Endometrial microvascular endothelial cells (primary cell): ENCODE results near the gene ACAP3. TPM values are rescaled to one million over a fixed set of nuclear protein-coding genes. Genes with fewer than 3 reads are reported as not detected.

ENCODE experiments used
- in situ Hi-C: cut with HindIII; loops from 2 replicates; pipeline ENCODE4 v1.10.0; 2017; ENCODE audit warnings: low sequenced_read_pairs, low pct_unique_long_range_greater_than_20kb; ENCODE audit errors: inconsistent ontology term
- total RNA-seq: library from RNA; depleted of rRNA; stranded (reverse); fragments of >200 nt; gene quantifications from one replicate; pipeline ENCODE4 v1.2.3, GENCODE V29; 2015; ENCODE audit errors: inconsistent ontology term

Gene ACAP3
- total RNA-seq, 1 donor from 2014 or later = 28.7 TPM

DNA sequence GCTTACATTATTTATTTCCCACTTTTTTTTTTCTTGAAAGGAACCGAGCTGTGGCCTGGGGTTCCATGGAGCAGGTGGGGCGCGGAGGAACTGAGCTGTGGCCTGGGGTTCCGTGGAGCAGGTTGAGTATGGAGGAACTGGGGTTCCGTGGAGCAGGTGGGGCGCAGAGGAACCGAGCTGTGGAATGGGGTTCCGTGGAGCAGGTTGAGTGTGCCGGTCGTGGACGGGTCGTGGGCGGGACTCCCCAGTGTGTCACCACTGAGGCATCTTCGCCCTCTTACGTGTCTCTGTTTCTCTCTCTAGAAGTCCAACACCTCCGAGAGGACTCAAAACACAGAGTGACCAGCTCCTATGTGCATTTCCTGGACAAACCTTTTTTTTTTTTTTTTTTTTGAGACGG is 28.7 kb downstream of the ACAP3 start:
- in situ Hi-C loops = no loop called here

DNA sequence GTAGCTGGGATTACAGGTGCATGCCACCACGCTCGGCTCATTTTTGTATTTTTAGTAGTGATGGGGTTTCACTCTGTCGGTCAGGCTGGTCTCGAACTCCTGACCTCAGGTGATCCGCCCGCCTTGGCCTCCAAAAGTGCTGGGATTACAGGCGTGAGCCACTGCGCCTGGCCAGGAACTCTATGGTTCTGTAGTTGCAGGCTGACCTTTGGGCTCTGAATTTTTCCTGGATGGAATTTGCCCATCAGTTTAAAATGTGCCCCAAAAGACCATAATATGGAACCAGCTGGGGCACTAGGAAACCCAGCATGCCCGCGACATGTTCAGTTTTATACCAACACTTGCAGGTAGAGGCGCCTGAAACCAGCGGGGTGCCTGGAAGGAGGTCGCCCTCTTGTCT is 29.1 kb downstream of the ACAP3 start:
- in situ Hi-C loops = no loop called here

- in situ Hi-C loops = no loop called here
These were observed 31.9 kb downstream of the ACAP3 start for GRCh38 chr1:1275836-1276235.

DNA sequence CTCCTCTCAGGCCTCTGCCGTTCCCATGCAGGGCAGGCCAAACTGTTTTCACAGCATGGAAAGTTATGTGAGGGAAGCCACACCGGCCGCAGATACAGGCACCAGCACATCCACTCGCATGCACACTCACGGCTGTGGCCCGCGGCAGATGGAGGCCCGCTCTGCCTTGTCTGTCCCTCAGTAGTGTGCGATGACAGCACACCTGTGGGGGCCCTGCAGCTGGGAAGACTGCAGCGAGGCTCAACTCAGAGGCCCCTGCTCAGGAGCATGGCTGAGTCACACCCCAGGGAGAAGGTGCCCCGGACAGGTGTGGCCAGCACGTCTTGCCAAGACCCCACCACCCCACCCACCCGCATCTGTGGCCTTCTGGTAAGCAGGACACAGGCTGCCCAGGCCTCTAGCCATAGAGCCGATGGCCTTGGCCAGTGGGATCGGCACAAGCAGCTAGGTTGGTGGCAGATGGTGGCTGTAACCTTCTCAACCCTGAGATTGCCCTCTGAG is 32.7 kb downstream of the ACAP3 start:
- in situ Hi-C loops = no loop called here

GRCh38 chr1:1274299-1274930 is 33.3 kb downstream of the ACAP3 start:
- in situ Hi-C loops = no loop called here

GRCh38 chr1:1273512-1274298 is 34.0 kb downstream of the ACAP3 start, which contains the start of gene UBE2J2:
Gene UBE2J2, minus strand, starts transcription at chr1:1273854. Its CDS starts 5,862 bp downstream, at chr1:1267992.
- in situ Hi-C loops = no loop called here

GRCh38 chr1:1273209-1273511 is 34.6 kb downstream of the ACAP3 start:
- in situ Hi-C loops = no loop called here

DNA sequence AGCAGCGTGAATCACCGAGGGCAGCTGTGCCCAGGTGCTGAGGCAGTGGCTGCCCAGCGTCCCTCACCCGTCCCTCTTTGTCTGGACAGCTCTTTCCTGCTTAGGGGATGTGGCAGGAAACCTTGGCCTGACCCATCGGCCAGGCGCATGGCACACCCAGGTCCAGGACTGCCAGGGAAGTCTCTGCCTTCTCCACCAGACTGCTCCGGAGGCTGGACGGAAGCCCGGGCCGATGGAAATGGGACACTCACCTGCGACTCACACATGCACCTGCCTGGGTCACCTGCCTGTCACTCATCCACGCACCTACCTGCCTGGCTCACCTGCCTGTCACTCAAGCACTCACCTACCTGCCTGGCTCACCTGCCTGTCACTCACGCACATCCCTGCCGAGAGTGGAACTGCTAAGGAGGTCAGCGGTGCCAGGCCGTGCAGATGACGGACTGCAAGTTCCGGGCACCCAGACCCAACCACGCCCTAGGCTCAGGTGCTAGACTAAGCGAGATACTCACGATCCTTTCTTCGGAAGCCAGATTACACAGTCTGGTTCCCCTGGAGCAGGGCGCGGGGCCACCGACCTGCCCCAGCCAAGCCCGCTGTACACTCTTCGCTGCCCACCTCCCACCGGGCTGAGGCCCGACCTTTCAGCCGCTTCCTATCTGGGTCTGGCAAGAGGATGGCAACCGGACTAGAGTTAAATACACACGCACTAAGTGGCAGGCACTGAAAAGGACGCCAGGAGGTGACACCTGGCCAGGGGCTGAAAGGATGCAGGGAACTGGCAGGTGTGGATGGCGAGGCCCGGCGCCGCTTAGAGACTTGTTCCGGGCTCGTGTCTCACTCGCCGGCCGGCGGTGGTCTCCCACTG is 35.2 kb downstream of the ACAP3 start:
- in situ Hi-C loops = no loop called here

DNA sequence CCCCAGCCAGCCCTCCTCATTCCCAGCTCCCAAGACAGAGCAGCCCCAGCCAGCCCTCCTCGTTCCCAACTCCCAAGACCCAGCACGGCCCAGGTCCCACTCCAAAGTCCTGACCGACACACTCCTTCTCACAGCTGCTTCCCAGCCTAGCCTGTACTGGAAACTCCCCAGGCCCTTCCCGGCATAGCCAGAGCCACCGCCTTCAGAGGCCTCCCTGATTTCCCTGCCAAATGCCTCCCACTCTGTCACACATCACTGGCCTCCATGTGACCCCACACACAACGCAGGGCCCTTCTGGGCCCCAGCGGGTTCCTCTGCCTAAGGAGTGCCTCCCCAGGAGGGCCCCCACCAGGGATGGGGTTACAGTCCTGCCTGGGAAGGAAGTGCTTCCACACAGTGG is 36.9 kb downstream of the ACAP3 start:
- in situ Hi-C loops = no loop called here

GRCh38 chr1:1268284-1268682 is 39.4 kb downstream of the ACAP3 start:
- in situ Hi-C loops = no loop called here

DNA sequence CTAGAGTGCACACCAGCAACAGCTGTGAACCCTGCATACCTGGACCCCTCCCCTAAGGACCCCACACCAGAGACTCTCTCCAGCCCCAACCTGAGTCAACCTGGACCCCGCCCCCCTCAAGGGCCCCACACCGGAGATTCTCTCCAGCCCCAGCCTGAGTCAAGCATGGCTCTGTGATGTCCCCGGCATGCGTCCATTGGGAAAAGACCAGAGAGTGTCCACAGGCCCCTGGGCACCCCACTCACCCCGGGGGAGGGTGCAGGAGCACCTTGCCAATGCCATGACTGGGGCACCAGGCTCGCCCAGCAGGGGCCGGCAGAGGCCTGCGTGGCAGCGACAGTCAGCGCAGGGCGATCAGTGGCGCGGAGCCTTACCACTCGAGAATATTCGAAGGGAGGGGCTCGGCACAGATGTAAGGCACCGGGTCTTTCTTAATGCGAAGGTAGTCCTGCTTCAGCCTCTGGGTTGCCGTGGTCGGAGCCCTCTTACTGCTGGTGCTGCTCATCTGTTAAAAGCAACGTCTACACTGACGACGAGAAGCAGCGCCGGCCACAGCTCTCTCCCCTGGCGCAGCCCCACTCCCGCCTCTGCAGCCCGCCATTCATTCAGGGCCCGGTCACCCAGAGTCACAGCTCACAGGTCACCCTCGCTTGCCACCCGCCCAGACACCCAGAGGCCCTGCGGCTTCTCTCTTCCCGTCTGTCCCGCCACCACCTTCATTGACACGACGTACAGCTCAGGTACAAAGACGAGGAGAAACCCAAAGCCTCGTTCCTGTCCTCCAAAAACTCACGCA is 40.0 kb downstream of the ACAP3 start:
- in situ Hi-C loops = no loop called here

GRCh38 chr1:1264868-1265272 is 42.9 kb downstream of the ACAP3 start:
- in situ Hi-C loops = no loop called here

- in situ Hi-C loops = no loop called here
These were observed 43.7 kb downstream of the ACAP3 start for GRCh38 chr1:1264026-1264425.

- in situ Hi-C loops = no loop called here
These were observed 45.0 kb downstream of the ACAP3 start for GRCh38 chr1:1262758-1263157.

DNA sequence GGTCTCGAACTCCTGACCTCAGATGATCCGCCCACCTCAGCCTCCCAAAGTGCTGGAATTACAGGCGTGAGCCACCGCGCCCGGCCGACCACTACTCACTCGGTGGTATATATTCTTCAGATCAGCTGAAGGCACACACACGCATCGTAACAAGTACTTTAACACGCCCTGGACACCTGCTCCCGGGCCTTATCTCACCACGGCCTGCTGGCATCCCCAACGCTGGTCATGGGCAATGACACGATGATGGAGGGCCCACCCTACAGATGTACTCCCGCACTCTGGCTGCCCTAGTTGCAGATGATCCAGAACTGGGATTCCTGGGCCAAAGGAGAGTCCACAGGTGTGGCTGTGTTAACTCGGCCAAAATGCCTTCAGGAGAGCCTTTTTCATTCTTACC is 45.7 kb downstream of the ACAP3 start:
- in situ Hi-C loops = no loop called here

GRCh38 chr1:1260843-1261560 is 46.7 kb downstream of the ACAP3 start:
- in situ Hi-C loops = no loop called here

DNA sequence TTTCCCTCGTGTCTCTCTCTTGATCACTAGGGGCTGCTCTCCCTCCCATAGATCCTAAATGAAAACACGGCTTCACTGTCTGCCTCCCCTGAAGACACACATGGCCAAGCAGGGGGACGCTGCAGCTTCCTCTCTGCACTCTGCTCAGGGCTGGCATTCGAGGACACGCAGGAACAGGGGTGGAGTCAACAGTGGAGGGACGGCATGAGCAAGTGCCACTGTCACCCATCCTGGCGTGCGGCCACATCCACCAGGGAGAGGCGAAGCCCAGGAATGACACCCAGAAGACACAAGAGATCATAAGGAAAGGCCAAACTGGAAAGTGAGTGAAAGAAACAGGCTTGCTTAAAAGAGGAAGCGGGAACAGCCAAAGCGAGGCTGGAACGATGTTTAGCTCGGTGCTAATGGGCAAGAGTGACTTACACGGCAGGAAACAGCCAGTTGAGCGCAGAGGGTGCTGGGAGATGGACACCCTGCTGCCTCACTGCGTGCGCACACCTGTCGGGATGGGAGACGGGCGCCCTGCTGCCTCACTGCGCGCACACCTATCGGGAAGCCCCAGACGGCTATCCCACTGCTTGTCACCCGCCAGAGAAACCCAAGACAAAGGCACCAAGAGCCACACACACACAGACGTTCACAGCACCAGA is 47.7 kb downstream of the ACAP3 start:
- in situ Hi-C loops = no loop called here

- in situ Hi-C loops = no loop called here
These were observed 48.2 kb downstream of the ACAP3 start for GRCh38 chr1:1259540-1259939.
